Natural killer cell treated with Interleukin-12 subunit alpha and Interleukin-12 subunit beta and Interleukin-15 and Interleukin-18, amount 100 ng/mL, for 72 hours (primary cell): ENCODE results near the gene LPGAT1. TPM values are rescaled to one million over a fixed set of nuclear protein-coding genes. Genes with fewer than 3 reads are reported as not detected.

ENCODE experiments used
- ATAC-seq, 2 donors: fragments of 150-1000 bp; cut with Tn5 transposase in 1 of 2; sonication (Bioruptor Pico), chemical (Tn5 transposase) in 1 of 2; 2 replicates each; pipeline ENCODE4 v1.10.0; 2021
- DNase-seq: peaks from one replicate; pipeline ENCODE4 v3.0.0; 2022; ENCODE audit warnings: low spot score
- H3K27ac Mint-ChIP-seq, 2 donors: 1 replicate in 1 of 2; 2 replicates in 1 of 2; pipeline ENCODE4 v1.8.0; 2022; ENCODE audit warnings: mixed read lengths in 2 of 2, mild to moderate bottlenecking in 1 of 2, moderate library complexity in 1 of 2
- H3K27me3 Mint-ChIP-seq, 2 donors: 1 replicate in 1 of 2; 2 replicates in 1 of 2; pipeline ENCODE4 v1.8.0; 2022; ENCODE audit warnings: mixed read lengths in 2 of 2
- H3K36me3 Mint-ChIP-seq: one replicate; pipeline ENCODE4 v1.8.0; 2022; ENCODE audit warnings: mixed read lengths
- H3K4me1 Mint-ChIP-seq, 2 donors: 1 replicate in 1 of 2; 2 replicates in 1 of 2; pipeline ENCODE4 v1.8.0; 2022; ENCODE audit warnings: low read depth in 2 of 2, mixed read lengths in 2 of 2, mild to moderate bottlenecking in 1 of 2
- H3K4me3 Mint-ChIP-seq: one replicate; pipeline ENCODE4 v1.8.0; 2022; ENCODE audit warnings: mixed read lengths
- H3K9me3 Mint-ChIP-seq: 2 replicates; pipeline ENCODE4 v1.8.0; 2022; ENCODE audit warnings: mixed read lengths
- total RNA-seq, 2 donors: library from RNA; stranded (reverse); gene quantifications; one replicate each; pipeline ENCODE4 v1.2.3, GENCODE V29; 2022

Gene LPGAT1
- total RNA-seq, 2 donors from 2014 or later, result 27.2 to 54.3 TPM

DNA sequence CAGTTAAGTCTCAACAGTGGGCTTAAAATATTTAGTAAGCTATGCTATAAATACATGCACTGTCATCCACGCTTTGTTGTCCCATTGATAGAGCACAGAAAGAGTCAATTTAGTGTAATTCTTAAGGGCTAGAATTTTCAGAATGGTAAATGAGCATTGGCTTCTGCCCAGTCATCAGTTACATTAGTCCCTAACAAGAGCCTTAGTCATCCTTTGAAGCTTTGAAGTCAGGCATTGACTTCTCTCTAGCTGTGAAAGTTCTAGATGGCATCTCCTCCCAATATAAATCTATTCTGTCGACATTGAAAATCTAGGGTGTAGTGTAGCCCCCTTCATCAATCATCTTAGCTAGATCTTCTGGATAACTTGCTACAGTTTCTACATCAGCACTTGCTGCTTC, 12.0 kb upstream of the LPGAT1 start:
- ATAC-seq, result no peak
- H3K36me3 Mint-ChIP-seq, result peaks cover 6% of the 10 kb centered on the region
- no peak for DNase-seq
- no peaks in the 10 kb centered on the region for H3K27me3 Mint-ChIP-seq
- H3K4me1 Mint-ChIP-seq, result peaks cover 14 to 20% of the 10 kb centered on the region in 2 donors
- no peaks in the 10 kb centered on the region for H3K9me3 Mint-ChIP-seq
- H3K27ac Mint-ChIP-seq, result peak overlapping the region in 1 of 2 donors; percentile 86
- peak overlapping the region; percentile 35 for H3K4me3 Mint-ChIP-seq

- Mint-ChIP-seq H3K36me3 (peaks cover 6% of the 10 kb centered on the region), H3K27ac (peak overlapping the region in 1 of 2 donors; percentile 33), H3K4me1 (peaks cover 20 to 26% of the 10 kb centered on the region in 2 donors), H3K9me3 (no peaks in the 10 kb centered on the region), H3K27me3 (peaks cover 0 to 3% of the 10 kb centered on the region in 2 donors), H3K4me3 (no peak overlapping the region)
- ATAC-seq, result no peak
- DNase-seq, result no peak
Observed at GRCh38 chr1:211839106-211839505, 8.5 kb upstream of the LPGAT1 start.

- ATAC-seq, result peak; percentile 41 to 49
- Mint-ChIP-seq H3K9me3 (no peaks in the 10 kb centered on the region), H3K27me3 (peaks cover 0 to 3% of the 10 kb centered on the region in 2 donors), H3K4me1 (peaks cover 44 to 48% of the 10 kb centered on the region in 2 donors), H3K4me3 (peak overlapping the region; percentile 48), H3K36me3 (no peaks in the 10 kb centered on the region), H3K27ac (peak overlapping the region; percentile 36 to 65)
- no peak for DNase-seq
Observed at GRCh38 chr1:211833174-211833820, 2.7 kb upstream of the LPGAT1 start.

- H3K27me3 Mint-ChIP-seq, result peaks cover 0 to 3% of the 10 kb centered on the region in 2 donors
- H3K27ac Mint-ChIP-seq, result peak overlapping the region; percentile 36 to 65
- ATAC-seq, result no peak
- no peaks in the 10 kb centered on the region for H3K9me3 Mint-ChIP-seq
- peaks cover 47 to 52% of the 10 kb centered on the region in 2 donors for H3K4me1 Mint-ChIP-seq
- DNase-seq, result no peak
- no peaks in the 10 kb centered on the region for H3K36me3 Mint-ChIP-seq
- peak overlapping the region; percentile 48 for H3K4me3 Mint-ChIP-seq
Observed at GRCh38 chr1:211832661-211833060, 2.1 kb upstream of the LPGAT1 start.

GRCh38 chr1:211831558-211832323, 1.2 kb upstream of the LPGAT1 start:
- no peaks in the 10 kb centered on the region for H3K9me3 Mint-ChIP-seq
- ATAC-seq, result no peak
- no peak for DNase-seq
- peak overlapping the region; percentile 79 to 90 for H3K27ac Mint-ChIP-seq
- no peaks in the 10 kb centered on the region for H3K27me3 Mint-ChIP-seq
- no peaks in the 10 kb centered on the region for H3K36me3 Mint-ChIP-seq
- H3K4me1 Mint-ChIP-seq, result peaks cover 54 to 58% of the 10 kb centered on the region in 2 donors
- H3K4me3 Mint-ChIP-seq, result peak overlapping the region; percentile 90

- H3K27ac Mint-ChIP-seq, result peak overlapping the region; percentile 85 to 87
- no peaks in the 10 kb centered on the region for H3K36me3 Mint-ChIP-seq
- H3K9me3 Mint-ChIP-seq, result no peaks in the 10 kb centered on the region
- H3K4me1 Mint-ChIP-seq, result peaks cover 54 to 58% of the 10 kb centered on the region in 2 donors
- peak overlapping the region; percentile 98 for H3K4me3 Mint-ChIP-seq
- H3K27me3 Mint-ChIP-seq, result no peaks in the 10 kb centered on the region
- ATAC-seq (peak in 1 of 2 donors; percentile 58), DNase-seq (no peak)
Observed at GRCh38 chr1:211830055-211830327, 572 bp downstream of the LPGAT1 start.

DNA sequence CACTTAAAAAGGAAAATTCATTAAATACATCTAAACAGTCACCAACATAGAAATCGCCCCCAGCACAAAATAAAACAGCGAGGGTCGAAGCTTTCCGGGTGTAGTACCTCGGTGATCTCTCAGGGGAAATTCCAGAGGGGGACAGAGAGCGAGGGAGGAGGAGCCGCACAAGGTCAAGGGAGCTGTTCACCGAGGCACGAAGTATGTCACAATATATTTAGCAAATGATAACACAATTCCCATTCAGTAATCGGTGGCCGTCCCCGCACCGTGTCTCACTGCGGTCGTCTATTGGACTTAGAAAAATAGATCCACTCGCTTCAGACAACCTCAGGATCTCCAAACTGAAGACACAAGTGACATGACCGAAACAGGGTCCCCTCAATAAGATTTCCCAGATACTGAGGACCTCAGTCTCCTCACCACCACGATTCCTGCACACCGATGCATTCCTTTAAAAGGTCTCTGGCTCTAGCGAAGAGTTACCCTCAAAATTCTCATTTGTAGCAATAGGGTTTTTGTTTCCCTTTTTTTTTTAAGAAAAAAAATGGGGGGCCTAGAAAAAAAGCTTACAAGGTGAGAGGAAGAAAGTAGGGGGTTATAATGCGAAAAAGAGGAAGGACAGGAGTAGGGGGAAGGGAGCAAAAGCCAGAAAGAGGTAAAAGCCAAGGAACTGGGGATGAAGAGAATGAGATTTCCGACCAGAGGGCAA, 1.1 kb downstream of the LPGAT1 start:
- no peak for DNase-seq

GRCh38 chr1:211828584-211829342, 1.8 kb downstream of the LPGAT1 start:
- Mint-ChIP-seq H3K9me3 (no peaks in the 10 kb centered on the region), H3K27me3 (no peaks in the 10 kb centered on the region), H3K36me3 (no peaks in the 10 kb centered on the region), H3K4me3 (peak overlapping the region; percentile 98), H3K27ac (peak overlapping the region; percentile 85 to 87), H3K4me1 (peaks cover 48 to 52% of the 10 kb centered on the region in 2 donors)
- ATAC-seq (no peak), DNase-seq (no peak)

More for the DNA sequence above, 1.1 kb downstream of the LPGAT1 start:
- H3K27ac Mint-ChIP-seq, result peak overlapping the region; percentile 85 to 87
- ATAC-seq, result no peak
- H3K9me3 Mint-ChIP-seq, result no peaks in the 10 kb centered on the region
- no peaks in the 10 kb centered on the region for H3K36me3 Mint-ChIP-seq
- H3K27me3 Mint-ChIP-seq, result no peaks in the 10 kb centered on the region
- H3K4me3 Mint-ChIP-seq, result peak overlapping the region; percentile 98
- H3K4me1 Mint-ChIP-seq, result peaks cover 52 to 57% of the 10 kb centered on the region in 2 donors

- H3K36me3 Mint-ChIP-seq, result no peaks in the 10 kb centered on the region
- H3K27me3 Mint-ChIP-seq, result no peaks in the 10 kb centered on the region
- no peak for ATAC-seq
- H3K27ac Mint-ChIP-seq, result no peak overlapping the region
- no peaks in the 10 kb centered on the region for H3K9me3 Mint-ChIP-seq
- H3K4me1 Mint-ChIP-seq, result peaks cover 37 to 38% of the 10 kb centered on the region in 2 donors
- no peak overlapping the region for H3K4me3 Mint-ChIP-seq
- DNase-seq, result no peak
Observed at GRCh38 chr1:211827051-211827450, 3.5 kb downstream of the LPGAT1 start.

DNA sequence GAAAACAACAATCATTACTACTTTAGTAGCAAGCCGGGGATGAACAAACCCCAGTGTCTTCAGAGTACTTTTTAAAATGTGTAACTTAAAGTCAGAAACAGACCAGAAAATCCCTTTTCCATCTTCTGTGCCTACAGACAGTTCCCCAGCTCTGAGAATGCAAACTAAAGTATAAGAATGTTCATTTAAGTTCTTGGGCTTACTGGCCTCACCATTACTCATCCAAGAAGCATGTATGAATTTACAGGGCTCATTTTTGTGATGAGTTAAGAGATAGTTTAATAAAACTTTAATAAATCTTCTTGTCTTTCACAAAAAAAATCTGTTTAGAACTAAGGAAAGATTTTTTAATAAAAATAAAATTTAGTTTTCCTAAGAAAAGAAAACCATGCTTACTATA, 4.6 kb downstream of the LPGAT1 start:
- Mint-ChIP-seq H3K4me1 (peaks cover 28 to 31% of the 10 kb centered on the region in 2 donors), H3K27me3 (no peaks in the 10 kb centered on the region)

DNA sequence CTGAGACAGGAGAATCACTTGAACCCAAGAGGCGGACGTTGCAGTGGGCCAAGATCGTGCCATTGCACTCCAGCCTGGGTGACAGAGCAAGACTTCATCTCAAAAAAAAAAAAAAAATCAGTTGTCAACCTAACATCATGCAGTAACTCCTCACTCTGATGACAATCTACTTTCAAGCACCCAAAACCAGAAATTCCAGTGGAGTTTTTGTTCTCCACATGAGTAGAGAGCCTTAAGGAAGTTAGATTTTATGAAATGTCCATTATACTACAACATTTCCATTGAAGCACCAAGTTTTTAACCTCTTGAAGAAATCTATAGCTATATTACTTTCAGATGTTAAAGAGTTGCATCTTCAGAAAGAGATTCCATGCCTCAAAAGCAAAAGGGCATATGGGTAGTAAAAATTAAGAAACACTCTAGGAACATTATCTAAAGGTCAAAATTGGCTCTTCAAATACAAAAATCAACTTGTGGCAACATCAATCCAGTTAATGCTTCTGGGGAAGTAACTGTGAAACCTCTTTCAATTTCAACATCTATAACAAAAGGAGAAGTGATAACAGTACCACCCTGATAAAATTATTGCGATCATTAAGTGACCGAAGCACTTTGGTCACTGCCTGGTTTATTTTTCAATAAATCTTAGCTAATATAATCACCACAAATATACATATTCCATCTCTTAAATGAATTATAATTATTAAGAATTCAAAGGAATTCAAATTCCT, 7.7 kb downstream of the LPGAT1 start:
- Mint-ChIP-seq H3K27me3 (no peaks in the 10 kb centered on the region), H3K9me3 (no peaks in the 10 kb centered on the region), H3K36me3 (peaks cover 5% of the 10 kb centered on the region), H3K4me1 (peaks cover 8 to 20% of the 10 kb centered on the region in 2 donors), H3K4me3 (no peak overlapping the region), H3K27ac (no peak overlapping the region)
- no peak for DNase-seq
- ATAC-seq, result no peak

More for the DNA sequence above, 4.6 kb downstream of the LPGAT1 start:
- Mint-ChIP-seq H3K4me3 (no peak overlapping the region), H3K36me3 (no peaks in the 10 kb centered on the region), H3K9me3 (no peaks in the 10 kb centered on the region), H3K27ac (no peak overlapping the region)
- no peak for ATAC-seq
- no peak for DNase-seq

DNA sequence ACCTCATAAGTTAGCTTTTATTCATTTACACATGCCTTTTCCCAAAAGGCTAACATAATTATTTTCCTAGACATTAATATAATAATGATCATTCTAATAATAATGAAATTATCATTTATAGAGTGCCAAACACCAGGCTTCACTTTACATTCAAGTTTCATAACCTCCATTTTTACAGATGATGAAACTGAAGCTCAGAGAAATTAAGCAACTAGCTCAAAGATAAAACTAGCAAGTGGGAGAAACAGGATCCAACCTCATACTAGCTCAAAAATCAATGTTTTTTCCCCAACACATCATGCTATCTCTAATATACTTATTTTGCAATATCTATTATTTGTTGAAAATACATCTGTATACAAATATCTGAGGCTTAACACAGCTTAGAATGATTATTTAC, 14.0 kb downstream of the LPGAT1 start:
- no peak for ATAC-seq
- peaks cover 5% of the 10 kb centered on the region for H3K36me3 Mint-ChIP-seq
- DNase-seq, result no peak
- H3K27ac Mint-ChIP-seq, result no peak overlapping the region
- no peaks in the 10 kb centered on the region for H3K9me3 Mint-ChIP-seq
- peaks cover 0 to 8% of the 10 kb centered on the region in 2 donors for H3K4me1 Mint-ChIP-seq
- H3K27me3 Mint-ChIP-seq, result no peaks in the 10 kb centered on the region
- no peak overlapping the region for H3K4me3 Mint-ChIP-seq

DNA sequence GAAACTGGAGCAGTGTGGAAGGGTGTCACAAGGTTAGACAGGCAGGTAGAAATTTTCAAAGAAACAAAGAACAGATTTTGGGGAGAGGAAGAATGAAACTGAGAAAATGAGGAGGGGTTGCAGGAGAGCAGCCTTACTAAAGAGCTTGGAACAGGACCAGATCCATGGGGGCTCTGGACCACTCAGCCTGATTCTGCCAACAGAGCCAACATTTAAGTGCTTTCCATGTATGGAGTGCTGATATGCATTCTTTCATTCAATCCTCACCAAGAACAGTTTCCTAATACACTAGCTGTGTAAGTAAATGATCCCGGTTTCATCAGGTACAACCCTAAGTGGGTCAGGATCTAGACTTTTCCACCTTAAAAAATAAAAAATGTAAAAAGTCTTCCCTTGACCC, 16.2 kb downstream of the LPGAT1 start:
- Mint-ChIP-seq H3K4me1 (peaks cover 0 to 6% of the 10 kb centered on the region in 2 donors), H3K36me3 (peaks cover 6% of the 10 kb centered on the region), H3K4me3 (no peak overlapping the region), H3K27ac (no peak overlapping the region), H3K9me3 (no peaks in the 10 kb centered on the region), H3K27me3 (no peaks in the 10 kb centered on the region)
- DNase-seq, result no peak
- ATAC-seq, result no peak
